ENCODE results near the gene FCHO2.
"Not testable (repeated sequence)": the region's sequence is repeated elsewhere in the genome, so short reads cannot be mapped to it uniquely, and the experiment has no call there.

FCHO2 gene

GRCh38 chr5:72955143-72955767 is 586 bp upstream of the FCHO2 start:
- TF ChIP-seq CTCF (conservative IDR thresholded peaks at IDR 0.05; ENCODE audit: control insufficient read depth, insufficient read depth, low read depth, low read length), result no peak
- DNase-seq (ENCODE audit: low read depth), result no peak
- peak overlapping the region; percentile 60 for H3K4me3 ChIP-seq (ENCODE audit: control insufficient read depth, low read depth, low read length)

- peak overlapping the region; percentile 73 for H3K4me3 ChIP-seq (ENCODE audit: control insufficient read depth, low read depth, low read length)
- DNase-seq (ENCODE audit: low read depth), result peak; percentile 49
- TF ChIP-seq CTCF (conservative IDR thresholded peaks at IDR 0.05; ENCODE audit: control insufficient read depth, insufficient read depth, low read depth, low read length), result no peak
Observed at GRCh38 chr5:72956324-72957140, 691 bp downstream of the FCHO2 start.

GRCh38 chr5:72957337-72957736 is 1.5 kb downstream of the FCHO2 start:
- DNase-seq (ENCODE audit: low read depth), result no peak
- no peak for TF ChIP-seq CTCF (conservative IDR thresholded peaks at IDR 0.05; ENCODE audit: control insufficient read depth, insufficient read depth, low read depth, low read length)
- peak overlapping the region; percentile 73 for H3K4me3 ChIP-seq (ENCODE audit: control insufficient read depth, low read depth, low read length)

DNA sequence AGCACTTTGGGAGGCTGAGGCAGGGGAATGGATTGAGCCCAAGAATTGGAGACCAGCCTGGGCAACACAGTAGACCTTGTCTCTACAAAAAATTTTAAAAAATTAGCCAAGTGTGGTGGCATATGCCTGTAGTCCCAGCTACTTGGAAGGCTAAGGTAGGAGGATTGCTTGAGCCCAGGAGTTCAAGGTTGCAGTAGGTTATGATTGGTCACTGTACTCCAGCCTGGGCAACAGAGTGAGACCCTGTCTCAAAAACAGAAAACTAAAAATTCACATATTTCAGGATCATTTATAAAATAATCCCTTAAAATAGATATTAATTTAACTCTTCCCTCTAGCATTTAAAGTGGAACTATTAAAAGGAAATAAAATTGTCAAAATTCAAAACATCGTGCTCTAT is 3.4 kb downstream of the FCHO2 start:
- DNase-seq (ENCODE audit: low read depth), result no peak
- H3K4me3 ChIP-seq (ENCODE audit: control insufficient read depth, low read depth, low read length), result no peak overlapping the region
- no peak for TF ChIP-seq CTCF (conservative IDR thresholded peaks at IDR 0.05; ENCODE audit: control insufficient read depth, insufficient read depth, low read depth, low read length)

GRCh38 chr5:72974481-72974880 is 18.6 kb downstream of the FCHO2 start:
- H3K4me3 ChIP-seq (ENCODE audit: control insufficient read depth, low read depth, low read length); DNase-seq (ENCODE audit: low read depth): not testable (repeated sequence)

- not testable (repeated sequence) for DNase-seq (ENCODE audit: low read depth); H3K4me3 ChIP-seq (ENCODE audit: control insufficient read depth, low read depth, low read length)
Observed at GRCh38 chr5:72976810-72977209, 21.0 kb downstream of the FCHO2 start.

DNA sequence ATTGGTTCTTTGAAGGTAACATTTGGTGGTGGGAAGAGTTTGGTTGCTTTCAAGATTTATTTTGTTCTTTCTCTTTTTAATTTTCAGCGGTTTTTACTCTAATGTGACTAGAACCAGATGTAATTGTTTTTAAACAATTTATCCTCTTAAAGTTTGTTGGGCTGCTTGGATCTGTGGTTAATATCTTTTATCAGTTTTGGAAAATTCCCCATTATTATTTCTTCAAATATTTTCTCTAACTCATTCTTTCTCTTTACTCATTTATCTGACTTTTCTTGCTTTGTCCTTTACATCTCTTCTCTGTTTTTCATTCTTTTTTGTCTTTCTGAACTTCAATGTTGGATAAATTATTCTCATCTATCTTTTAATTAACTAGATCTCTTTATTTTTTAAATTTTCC is 29.9 kb downstream of the FCHO2 start:
- H3K4me3 ChIP-seq (ENCODE audit: control insufficient read depth, low read depth, low read length), result no peak overlapping the region
- no peak for DNase-seq (ENCODE audit: low read depth)
- no peak for TF ChIP-seq CTCF (conservative IDR thresholded peaks at IDR 0.05; ENCODE audit: control insufficient read depth, insufficient read depth, low read depth, low read length)

Data from fibroblast of mammary gland (primary cell).